HL-60 (cell line): ENCODE measurements around the gene CIZ1.

Source experiments
- DNase-seq, 2 experiments: peaks; one replicate each; pipeline ENCODE4 v3.0.0-alpha.2; 2010 to 2020; ENCODE audit warnings: low read depth in 1 of 2, low spot score in 1 of 2
- H3K27ac ChIP-seq: fragments of 250-450 bp; sonication (Bioruptor Pico); replicated peaks from 2 replicates; pipeline ENCODE4 v1.5.1; 2020; ENCODE audit warnings: mild to moderate bottlenecking, moderate library complexity
- H3K27me3 ChIP-seq: fragments of 250-450 bp; sonication (Bioruptor Pico); 2 replicates; pipeline ENCODE4 v1.5.1; 2021; ENCODE audit warnings: mild to moderate bottlenecking, moderate library complexity; ENCODE audit not compliant: insufficient read depth, poor library complexity, severe bottlenecking
- H3K4me3 ChIP-seq: replicated peaks from 2 replicates; pipeline ENCODE4 v1.5.1; 2011; ENCODE audit warnings: mild to moderate bottlenecking, control low read depth, low read length; ENCODE audit not compliant: insufficient read depth
- CTCF ChIP-seq: IDR thresholded peaks from one replicate; pipeline ENCODE4 v1.5.1; 2011; ENCODE audit warnings: low read length, control low read depth, inconsistent platforms; ENCODE audit not compliant: insufficient read depth
- GABPA ChIP-seq: IDR thresholded peaks from 2 replicates; pipeline ENCODE4 v1.6.1; 2012; ENCODE audit warnings: low read depth
- POLR2AphosphoS5 ChIP-seq: IDR thresholded peaks from 2 replicates; pipeline ENCODE4 v1.6.1; 2012; ENCODE audit warnings: low read depth
- REST ChIP-seq: IDR thresholded peaks from 2 replicates; pipeline ENCODE4 v1.6.1; 2012; ENCODE audit warnings: low read depth; ENCODE audit not compliant: insufficient replicate concordance
- SPI1 ChIP-seq: IDR thresholded peaks from 2 replicates; pipeline ENCODE4 v1.6.1; 2012; ENCODE audit warnings: low read depth, mild to moderate bottlenecking, borderline replicate concordance

Gene CIZ1

GRCh38 chr9:128149951-128150593 lies 41.3 kb downstream of the CIZ1 start:
- DNase-seq: no peak
- TF ChIP-seq POLR2AphosphoS5 (no peak), SPI1 (no peak), GABPA (no peak), REST (no peak), CTCF (no peak)
- Histone ChIP-seq H3K27ac (no peak overlapping the region), H3K27me3 (no peaks in the 10 kb centered on the region), H3K4me3 (no peak overlapping the region)

GRCh38 chr9:128149001-128149701 lies 42.2 kb downstream of the CIZ1 start, which contains the start of gene LCN2:
Gene LCN2, plus strand, starts transcription at chr9:128149453. Its CDS starts 73 bp downstream, at chr9:128149526.
- Histone ChIP-seq H3K27ac (no peak within 1 kb of the TSS), H3K27me3 (no peaks in the 10 kb centered on the region), H3K4me3 (no peak within 1 kb of the TSS)
- DNase-seq: no peak
- TF ChIP-seq CTCF: no peak
- no peak for TF ChIP-seq SPI1
- TF ChIP-seq GABPA: no peak
- TF ChIP-seq REST: no peak
- no peak for TF ChIP-seq POLR2AphosphoS5

- Histone ChIP-seq H3K4me3 (no peak overlapping the region), H3K27me3 (no peaks in the 10 kb centered on the region), H3K27ac (no peak overlapping the region)
- DNase-seq: no peak
- TF ChIP-seq CTCF: no peak
- TF ChIP-seq POLR2AphosphoS5: no peak
- no peak for TF ChIP-seq GABPA
- no peak for TF ChIP-seq REST
- no peak for TF ChIP-seq SPI1
Observed at GRCh38 chr9:128148509-128149000, 42.8 kb downstream of the CIZ1 start.
